CD4-positive, alpha-beta T cell (primary cell): ENCODE data around the gene B4GALNT1. TPM values are rescaled to one million over a fixed set of nuclear protein-coding genes. Genes with fewer than 3 reads are reported as not detected.
"Not testable (repeated sequence)": the region's sequence is repeated elsewhere in the genome, so short reads cannot be mapped to it uniquely, and the experiment has no call there.

ENCODE experiments used
- ATAC-seq: fragments of 200-7000 bp; cut with Tn5 transposase; one replicate; pipeline ENCODE4 v1.10.0; 2022; ENCODE audit warnings: mild to moderate bottlenecking; ENCODE audit not compliant: poor library complexity
- CTCF ChIA-PET: fragments of 350-600 bp; sonication (Branson Sonifier 250); formaldehyde crosslinking; loops from one replicate; lab custom pipeline; 2021; ENCODE audit warnings: antibody characterized with exemption, inconsistent platforms; lab: Charles Lee
- POLR2A ChIA-PET: fragments of 350-600 bp; sonication (Branson Sonifier 250); formaldehyde crosslinking; loops from one replicate; lab custom pipeline; 2021; ENCODE audit warnings: antibody characterized with exemption, inconsistent platforms; lab: Charles Lee
- DNase-seq, 14 experiments: peaks; one replicate each; pipeline ENCODE4 v3.0.0-alpha.2; 2013 to 2020; ENCODE audit warnings: mixed read lengths in 2 of 14
- H3K27ac ChIP-seq, 2 donors: one replicate each; pipeline versions ENCODE4 v1.5.1 to v1.7.0; 2013; ENCODE audit warnings: low read length in 2 of 2, low read depth in 1 of 2, mild to moderate bottlenecking in 1 of 2
- H3K27me3 ChIP-seq, 2 experiments: 1 replicate in 1 of 2; 2 replicates in 1 of 2; pipeline versions ENCODE4 v1.6.1 to v1.7.0; 2013; ENCODE audit warnings: low read length in 2 of 2, control low read depth in 1 of 2, mild to moderate bottlenecking in 1 of 2, moderate library complexity in 1 of 2; ENCODE audit not compliant: insufficient read depth in 2 of 2, control insufficient read depth in 1 of 2
- H3K36me3 ChIP-seq: one replicate; pipeline ENCODE4 v1.6.1; 2013; ENCODE audit warnings: low read length, control low read depth; ENCODE audit not compliant: insufficient read depth
- H3K4me1 ChIP-seq: one replicate; pipeline ENCODE4 v1.6.1; 2013; ENCODE audit warnings: low read length, control low read depth; ENCODE audit not compliant: insufficient read depth
- H3K4me3 ChIP-seq: one replicate; pipeline ENCODE4 v1.5.1; 2013; ENCODE audit warnings: mild to moderate bottlenecking, low read length, moderate library complexity
- H3K9me3 ChIP-seq, 2 experiments: 1 replicate in 1 of 2; 2 replicates in 1 of 2; pipeline versions ENCODE4 v1.6.1 to v1.7.0; 2013; ENCODE audit warnings: low read length in 2 of 2, mild to moderate bottlenecking in 2 of 2, control low read depth in 1 of 2, moderate library complexity in 1 of 2; ENCODE audit not compliant: control insufficient read depth in 1 of 2, insufficient read depth in 1 of 2
- H3K27ac Mint-ChIP-seq: one replicate; pipeline ENCODE4 v1.8.0; 2020; ENCODE audit warnings: mixed read lengths
- H3K27me3 Mint-ChIP-seq: one replicate; pipeline ENCODE4 v1.8.0; 2021; ENCODE audit warnings: mixed read lengths
- H3K36me3 Mint-ChIP-seq: one replicate; pipeline ENCODE4 v1.8.0; 2021; ENCODE audit warnings: low read depth, mixed read lengths
- H3K4me1 Mint-ChIP-seq: one replicate; pipeline ENCODE4 v1.8.0; 2021; ENCODE audit warnings: low read depth, mixed read lengths
- H3K4me3 Mint-ChIP-seq: one replicate; pipeline ENCODE4 v1.8.0; 2020; ENCODE audit warnings: mild to moderate bottlenecking, mixed read lengths
- H3K9me3 Mint-ChIP-seq: one replicate; pipeline ENCODE4 v1.8.0; 2020; ENCODE audit warnings: mixed read lengths
- CTCF ChIP-seq: fragments of 200-600 bp; IDR thresholded peaks from one replicate; pipeline ENCODE4 v1.8.0; 2022; ENCODE audit warnings: antibody characterized with exemption, mild to moderate bottlenecking
- intact Hi-C, 2 experiments: fragments of 100-400 bp; cut with DNase I in 1 of 2; cut with micrococcal nuclease in 1 of 2; formaldehyde crosslinking; loops; one replicate each; pipeline versions ENCODE4 v1.15.1 to v1.9.0; 2023 to 2025; cut with DNase I, micrococcal nuclease
- polyA plus RNA-seq, 2 donors: library from polyadenylated mRNA; unstranded; fragments of 120-200 nt; gene quantifications; one replicate each; pipeline ENCODE4 v1.2.1, GENCODE V29; 2013
- total RNA-seq, 174 experiments: library from RNA in 2 of 174; stranded (reverse) in 2 of 174; gene quantifications; one replicate each; pipeline ENCODE4 v1.2.3 and lab custom pipeline; 2021 to 2026

B4GALNT1 gene
- not detected for total RNA-seq
- polyA plus RNA-seq (2013, experiment 1 of 2), result not detected
- 0.12 TPM for polyA plus RNA-seq (2013, experiment 2 of 2)
- 0 to 6.0 (median 0.08) reads per million in 172 experiments for total RNA-seq (lab: John Stamatoyannopoulos, UW)

- ATAC-seq, result peak; percentile 93
- Mint-ChIP-seq H3K9me3 (no peaks in the 10 kb centered on the region), H3K27me3 (peaks cover 67% of the 10 kb centered on the region)
These were observed at the start of gene B4GALNT1 for GRCh38 chr12:57632958-57633840. Gene B4GALNT1, minus strand, starts transcription at chr12:57633201. Its CDS starts 1,069 bp downstream, at chr12:57632132.

GRCh38 chr12:57679697-57680096 lies 46.7 kb upstream of the B4GALNT1 start:
- H3K27me3 ChIP-seq, result no peaks in the 10 kb centered on the region
- Mint-ChIP-seq H3K27me3 (peaks cover 19% of the 10 kb centered on the region), H3K27ac (no peak overlapping the region), H3K36me3 (no peaks in the 10 kb centered on the region), H3K4me1 (no peaks in the 10 kb centered on the region), H3K4me3 (no peak overlapping the region), H3K9me3 (peaks cover 2% of the 10 kb centered on the region)
- H3K9me3 ChIP-seq, result peaks cover 0 to 8% of the 10 kb centered on the region in 2 experiments
- ChIA-PET CTCF (no interaction called here), POLR2A (no interaction called here)
- ATAC-seq, result no peak
- intact Hi-C loops, result no loop called here
- no peak for DNase-seq
- no peaks in the 10 kb centered on the region for H3K36me3 ChIP-seq
- no peak overlapping the region for H3K4me3 ChIP-seq
- no peak for TF ChIP-seq CTCF
- H3K4me1 ChIP-seq, result no peaks in the 10 kb centered on the region
- H3K27ac ChIP-seq, result no peak overlapping the region

More at GRCh38 chr12:57632958-57633840, at the start of gene B4GALNT1:
- H3K36me3 Mint-ChIP-seq, result no peaks in the 10 kb centered on the region
- Histone ChIP-seq H3K27ac (no peak within 1 kb of the TSS), H3K9me3 (no peaks in the 10 kb centered on the region), H3K4me3 (peak within 1 kb of the TSS; percentile 56), H3K4me1 (peaks cover 20% of the 10 kb centered on the region), H3K36me3 (no peaks in the 10 kb centered on the region), H3K27me3 (peaks cover 50 to 58% of the 10 kb centered on the region in 2 experiments)
- peak within 1 kb of the TSS; percentile 72 for H3K4me3 Mint-ChIP-seq
- peaks cover 15% of the 10 kb centered on the region for H3K4me1 Mint-ChIP-seq
- ChIA-PET CTCF (interaction anchor here (0.6 to 4.9 kb wide), 11 partner anchors 10 to 394 kb away, joined by 3 to 34 read pairs (median 3); partner anchors contain the start of genes INHBE and OS9), POLR2A (interaction anchor here (0.5 to 1.8 kb wide), 6 partner anchors 42 to 174 kb away, joined by 3 to 6 read pairs (median 4); partner anchors contain the start of genes ARHGAP9, GLI1, OS9 and PIP4K2C)
- intact Hi-C loops, result loop anchor here (1.0 to 5.0 kb wide), 4 partner anchors 50 to 109 kb away; partner anchors contain the start of gene OS9 (in 1 of the 2)
- peak; percentile 33 to 84 (median 56) for DNase-seq
- TF ChIP-seq CTCF, result peak; percentile 89
- no peak within 1 kb of the TSS for H3K27ac Mint-ChIP-seq

- H3K4me3 Mint-ChIP-seq, POLR2A ChIA-PET: not testable (repeated sequence)
These were observed 44.9 kb upstream of the B4GALNT1 start for GRCh38 chr12:57677947-57678346.

More at GRCh38 chr12:57677947-57678346, 44.9 kb upstream of the B4GALNT1 start:
- intact Hi-C loops, H3K27ac Mint-ChIP-seq, H3K9me3 ChIP-seq, H3K4me3 ChIP-seq, H3K4me1 ChIP-seq, H3K36me3 Mint-ChIP-seq, H3K27ac ChIP-seq, H3K27me3 ChIP-seq, H3K9me3 Mint-ChIP-seq, H3K4me1 Mint-ChIP-seq, ATAC-seq, H3K36me3 ChIP-seq, H3K27me3 Mint-ChIP-seq, DNase-seq: not testable (repeated sequence)
- CTCF ChIA-PET, result interaction anchor here (0.9 to 1.5 kb wide), 2 partner anchors 16 to 45 kb away, joined by 3 to 4 read pairs; partner anchors contain the start of genes B4GALNT1 and OS9
